Sigmoid colon (tissue), 4 donors: ENCODE data around the gene OR2AK2.

Experiments
- CTCF ChIP-seq, 4 experiments: fragments of 450-650 bp in 3 of 4; fragments of 200-600 bp in 1 of 4; IDR thresholded peaks; one replicate each; pipeline ENCODE4 v1.5.1; 2016 to 2019; ENCODE audit warnings: antibody characterized with exemption in 4 of 4, mild to moderate bottlenecking in 3 of 4, moderate library complexity in 2 of 4
- EP300 ChIP-seq, 4 donors: sonication (generic); formaldehyde crosslinking; IDR thresholded peaks; one replicate each; pipeline ENCODE4 v1.6.1; 2017; ENCODE audit warnings: antibody characterized with exemption in 4 of 4
- POLR2A ChIP-seq, 2 donors: fragments of 450-650 bp; IDR thresholded peaks; one replicate each; pipeline ENCODE4 v1.6.1; 2016; ENCODE audit warnings: antibody characterized with exemption in 2 of 2, mild to moderate bottlenecking in 2 of 2, moderate library complexity in 2 of 2
- POLR2AphosphoS5 ChIP-seq, 4 donors: sonication (generic); formaldehyde crosslinking; IDR thresholded peaks; one replicate each; pipeline ENCODE4 v1.6.1; 2017; ENCODE audit warnings: antibody characterized with exemption in 4 of 4

- no peak for TF ChIP-seq CTCF (IDR thresholded peaks at IDR 0.05)
- TF ChIP-seq EP300 (IDR thresholded peaks at IDR 0.05) = no peak
- no peak for TF ChIP-seq POLR2A (IDR thresholded peaks at IDR 0.05)
- no peak for TF ChIP-seq POLR2AphosphoS5 (IDR thresholded peaks at IDR 0.05)
Observed at GRCh38 chr1:248000169-248000568, 35.1 kb downstream of the OR2AK2 start.
